GM19438 (cell line): ENCODE measurements around the gene TRIM7.
A peak's percentile ranks its signal among the peaks of the same experiment; 100 is the strongest.
"Not testable (repeated sequence)": the region's sequence is repeated elsewhere in the genome, so short reads cannot be mapped to it uniquely, and the experiment has no call there.

ENCODE experiments used
- ATAC-seq: cut with Tn5 transposase; IDR thresholded peaks from one replicate; pipeline ENCODE4 v1.9.1; 2021; ENCODE audit warnings: low read depth; ENCODE audit not compliant: unreplicated experiment

TRIM7 gene

DNA sequence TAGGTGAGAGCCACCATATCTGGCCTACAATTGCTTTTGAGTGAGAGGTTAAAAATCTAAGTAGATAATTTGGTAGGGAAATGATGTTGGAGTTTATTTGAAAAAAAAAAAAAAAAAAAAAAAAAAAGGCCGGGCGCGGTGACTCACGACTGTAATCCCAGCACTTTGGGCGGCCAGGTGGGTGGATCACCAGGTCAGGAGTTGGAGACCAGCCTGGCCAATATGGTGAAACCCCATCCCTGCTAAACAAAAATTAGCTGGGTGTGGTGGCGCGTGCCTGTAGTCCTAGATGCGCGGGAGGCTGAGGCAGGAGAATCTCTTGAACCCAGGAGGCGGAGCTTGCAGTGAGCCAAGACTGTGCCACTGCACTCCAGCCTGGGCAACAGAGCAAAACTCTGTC is 9.3 kb upstream of the TRIM7 start:
- not testable (repeated sequence) for ATAC-seq

GRCh38 chr5:181212934-181213333 is 7.9 kb upstream of the TRIM7 start:
- ATAC-seq: no peak

DNA sequence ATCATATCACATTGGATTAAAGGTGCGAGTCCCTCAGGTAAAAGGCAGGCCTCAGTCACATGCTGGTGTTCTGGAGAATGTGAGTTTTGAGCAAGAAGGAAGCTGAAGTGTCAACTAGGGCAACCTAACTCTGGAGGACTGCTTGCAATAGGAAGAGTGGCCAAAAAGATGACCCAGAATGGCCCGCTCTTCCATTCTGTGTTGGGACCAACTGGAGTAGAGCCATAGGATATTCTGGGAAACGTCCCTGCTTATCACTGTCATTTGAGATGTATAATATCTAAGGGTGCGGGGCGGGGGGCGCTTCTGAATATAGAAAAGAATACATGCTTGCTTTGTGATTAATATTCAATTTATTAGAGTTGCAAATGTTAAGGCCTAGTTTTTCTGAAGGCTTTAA is 7.1 kb upstream of the TRIM7 start:
- ATAC-seq: no peak

DNA sequence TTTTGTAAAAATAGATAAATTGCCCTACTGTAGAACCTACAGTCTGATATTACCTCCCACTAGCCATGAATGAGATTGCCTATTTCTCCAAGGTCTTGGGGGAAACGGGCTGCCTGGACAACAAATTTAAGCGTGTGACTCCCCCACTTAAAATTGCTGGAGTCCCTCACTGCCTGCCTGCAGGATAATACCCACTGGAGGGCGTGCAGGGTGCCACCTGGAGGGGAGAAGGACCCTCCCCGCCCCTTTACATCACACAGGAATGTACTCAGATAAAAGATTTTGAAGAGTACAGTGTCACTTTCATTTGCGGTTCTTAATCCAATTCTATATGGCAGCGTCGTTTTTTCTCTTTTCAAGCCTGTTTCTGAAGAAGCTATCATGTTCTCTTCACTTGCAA is 6.2 kb upstream of the TRIM7 start:
- ATAC-seq: no peak

- ATAC-seq: not testable (repeated sequence)
Observed at GRCh38 chr5:181210698-181211097, 5.7 kb upstream of the TRIM7 start.

DNA sequence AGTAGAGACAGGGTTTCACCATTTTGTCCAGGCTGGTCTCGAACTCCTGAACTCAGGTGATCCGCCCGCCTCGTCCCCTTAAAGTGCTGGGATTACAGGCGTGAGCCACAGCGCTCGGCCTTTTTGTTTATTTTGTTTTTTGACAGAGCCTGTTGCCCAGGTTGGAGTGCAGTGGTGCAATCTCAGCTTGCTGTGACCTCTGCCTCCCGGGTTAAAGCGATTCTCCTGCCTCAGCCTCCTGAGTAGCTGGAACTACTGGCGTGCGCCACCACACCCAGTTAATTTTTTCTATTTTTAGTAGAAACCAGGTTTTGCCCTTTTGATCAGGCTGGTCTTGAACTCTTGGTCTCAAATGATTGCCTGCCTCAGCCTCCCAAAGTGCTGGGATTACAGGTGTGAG is 5.2 kb upstream of the TRIM7 start:
- not testable (repeated sequence) for ATAC-seq

DNA sequence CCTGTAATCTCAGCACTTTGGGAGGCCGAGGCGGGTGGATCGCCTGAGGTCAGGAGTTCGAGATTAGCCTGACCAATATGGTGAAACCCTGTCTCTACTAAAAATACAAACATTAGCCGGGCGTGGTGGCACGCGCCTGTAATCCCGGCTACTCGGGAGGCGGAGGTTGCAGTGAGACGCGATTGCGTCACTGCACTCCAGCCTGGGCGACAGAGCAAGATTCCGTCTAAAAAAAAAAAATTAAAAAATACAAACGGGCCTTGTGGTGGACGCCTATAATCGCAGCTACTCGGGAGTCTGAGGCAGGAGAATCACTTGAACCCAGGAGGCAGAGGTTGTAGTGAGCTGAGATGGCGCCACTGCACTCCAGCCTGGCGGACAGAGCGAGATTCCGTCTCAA is 4.0 kb upstream of the TRIM7 start:
- not testable (repeated sequence) for ATAC-seq

- no peak for ATAC-seq
Observed at GRCh38 chr5:181207960-181208253, 2.9 kb upstream of the TRIM7 start.

DNA sequence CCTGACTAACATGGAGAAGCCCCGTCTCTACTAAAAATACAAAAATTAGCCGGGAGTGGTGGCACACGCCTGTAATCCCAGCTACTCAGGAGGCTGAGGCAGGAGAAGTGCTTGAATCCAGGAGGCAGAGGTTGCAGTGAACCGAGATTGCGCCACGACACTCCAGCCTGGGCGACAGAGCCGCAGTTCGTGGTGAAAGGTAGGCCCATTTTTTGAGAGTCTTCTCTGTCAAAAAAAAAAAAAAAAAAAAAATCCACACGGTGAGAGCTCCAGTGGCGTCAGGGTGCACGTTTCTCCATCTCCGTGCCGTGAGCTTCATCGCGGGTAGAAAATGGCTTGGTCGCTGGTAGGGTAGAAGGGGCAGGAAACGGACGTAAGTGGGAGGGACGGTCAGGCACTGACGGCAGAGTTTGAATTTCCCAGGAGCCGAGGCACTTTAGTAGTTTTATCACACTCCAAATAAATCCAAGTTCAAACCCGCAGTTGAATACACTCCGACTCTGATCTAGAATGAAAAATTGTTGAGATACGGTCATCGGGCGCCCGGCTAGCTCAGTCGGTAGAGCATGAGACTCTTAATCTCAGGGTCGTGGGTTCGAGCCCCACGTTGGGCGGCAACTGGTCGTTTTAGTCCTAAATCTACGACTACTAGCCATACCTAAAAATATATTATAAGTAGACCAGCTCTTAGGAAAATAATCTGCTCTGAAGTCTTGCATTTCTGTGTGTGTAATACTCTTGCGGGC is 2.4 kb upstream of the TRIM7 start:
- peak; percentile 27 for ATAC-seq

- no peak for ATAC-seq
Observed at GRCh38 chr5:181205761-181206649, 1.0 kb upstream of the TRIM7 start.

DNA sequence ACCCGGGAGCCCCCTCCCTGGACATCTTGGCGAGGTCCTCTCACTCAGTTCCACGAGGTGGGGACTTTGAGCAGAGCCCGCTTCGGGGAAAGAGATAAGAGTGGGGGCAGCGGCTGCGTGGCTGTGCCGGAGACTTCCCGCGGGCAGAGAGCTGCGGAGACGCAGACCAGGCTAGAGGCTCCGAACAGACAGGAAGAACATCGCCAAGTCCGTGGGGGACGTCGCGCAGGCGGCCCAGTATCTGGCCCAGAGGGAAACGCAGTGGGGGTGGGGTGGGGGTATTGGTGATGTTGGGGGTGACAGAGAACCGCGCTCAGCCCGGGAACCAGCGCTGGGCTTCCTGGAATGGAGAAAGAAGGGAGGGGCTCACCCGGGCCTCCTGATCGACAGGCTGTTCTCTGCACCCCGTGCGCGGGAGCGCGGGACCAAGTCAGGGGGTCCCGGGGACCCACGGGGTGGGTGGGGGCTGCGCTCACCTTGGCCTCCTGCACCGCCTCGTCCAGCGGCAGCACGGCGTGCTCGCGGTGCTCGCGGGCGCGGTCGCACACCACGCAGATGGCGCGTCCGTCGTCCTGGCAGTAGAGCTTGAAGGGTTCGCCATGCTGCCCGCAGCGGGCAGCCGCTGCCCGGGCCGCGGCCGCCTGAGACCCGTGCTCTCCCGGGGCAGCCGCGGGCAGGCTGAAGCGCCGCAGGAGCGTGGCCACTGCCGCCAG is 727 bp downstream of the TRIM7 start:
- ATAC-seq: no peak

GRCh38 chr5:181203777-181204112 is 1.3 kb downstream of the TRIM7 start:
- ATAC-seq: no peak

DNA sequence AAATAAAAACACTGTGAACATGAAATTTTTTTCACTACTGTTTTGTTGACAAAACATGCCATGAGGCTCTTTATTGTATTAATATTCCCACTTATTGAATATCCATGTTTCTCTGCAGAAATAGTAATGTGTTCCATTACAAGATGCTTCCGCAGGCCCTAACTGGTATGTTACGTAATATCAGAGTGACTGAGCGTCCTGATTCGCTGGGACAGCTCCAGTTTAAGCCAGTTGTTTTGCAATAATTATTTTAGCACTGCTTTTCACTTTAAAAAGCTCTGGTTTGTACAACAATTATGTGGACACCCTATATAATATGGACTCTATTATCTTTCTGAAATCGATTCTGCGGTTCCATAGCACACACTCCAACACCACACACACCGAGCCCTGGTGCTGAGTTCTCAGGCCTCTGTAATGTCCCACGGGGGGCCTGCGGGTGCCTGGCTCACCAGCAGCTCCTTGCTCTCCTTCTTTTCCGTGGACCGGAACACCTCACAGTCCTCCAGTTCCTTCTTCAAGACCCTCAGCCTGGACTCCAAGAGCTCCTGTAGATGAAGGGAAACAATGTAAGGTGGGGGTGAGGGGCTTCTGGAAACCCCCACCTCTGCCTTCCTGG is 1.8 kb downstream of the TRIM7 start:
- ATAC-seq: no peak

GRCh38 chr5:181200816-181201215 is 4.2 kb downstream of the TRIM7 start:
- no peak for ATAC-seq

GRCh38 chr5:181199881-181200638 is 4.9 kb downstream of the TRIM7 start:
- no peak for ATAC-seq

DNA sequence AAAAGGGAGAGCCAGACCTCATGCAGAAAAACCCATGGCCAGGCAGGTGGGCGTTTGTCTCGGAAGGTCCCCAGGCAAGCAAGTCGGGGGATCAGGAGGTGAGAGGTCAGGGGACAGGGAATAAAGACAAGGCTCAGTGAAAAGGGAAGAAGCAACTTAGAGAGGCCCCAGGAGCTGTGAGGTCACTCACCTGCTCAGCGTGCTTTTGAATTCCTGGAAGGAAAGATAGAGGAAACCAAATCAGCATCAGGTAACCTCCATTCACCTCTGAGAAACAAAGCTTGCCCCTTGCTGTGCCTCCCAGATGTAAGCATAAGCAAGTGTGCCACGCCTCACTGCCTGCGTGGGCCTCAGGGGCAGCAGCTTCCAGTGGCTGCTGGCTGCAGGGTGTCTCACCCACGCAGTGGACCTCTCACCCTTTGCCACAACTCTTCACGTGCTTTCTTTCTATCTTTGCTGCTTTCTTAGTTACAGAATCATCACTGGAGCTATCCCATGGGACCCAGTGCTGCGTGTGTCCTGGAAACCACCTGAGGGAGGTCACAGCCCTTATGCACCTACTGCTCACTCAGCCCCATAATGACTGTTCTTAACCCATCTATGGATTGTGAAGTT is 6.0 kb downstream of the TRIM7 start:
- ATAC-seq: peak; percentile 49

DNA sequence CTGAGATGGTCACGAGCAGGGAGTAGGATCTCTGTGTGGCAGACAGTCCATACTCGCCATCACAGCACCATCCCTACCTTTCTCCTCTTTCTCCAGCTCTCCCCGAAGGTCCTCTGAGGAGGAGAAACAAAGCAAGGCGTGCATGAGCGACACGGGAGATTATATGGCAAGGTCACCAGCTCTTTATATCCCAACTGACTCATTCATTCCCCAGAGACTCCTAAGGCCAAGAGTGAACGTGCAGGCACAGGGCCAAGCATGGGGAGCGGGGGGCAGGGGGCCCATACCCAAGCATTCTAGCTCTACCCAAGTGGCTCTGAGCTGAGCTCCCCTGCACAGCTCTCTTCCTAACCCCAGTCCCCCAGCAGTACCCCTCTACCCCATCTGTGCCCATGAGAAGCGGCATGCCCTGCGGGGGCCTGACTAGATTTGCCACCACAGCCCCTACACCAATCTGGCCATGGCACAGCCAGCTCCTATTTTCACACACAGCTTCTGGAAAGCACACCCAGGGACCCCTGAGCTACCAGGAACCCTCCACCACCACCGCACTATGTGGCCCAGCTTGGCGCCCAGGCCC is 6.8 kb downstream of the TRIM7 start:
- ATAC-seq: no peak

GRCh38 chr5:181197326-181197951 is 7.6 kb downstream of the TRIM7 start:
- no peak for ATAC-seq

DNA sequence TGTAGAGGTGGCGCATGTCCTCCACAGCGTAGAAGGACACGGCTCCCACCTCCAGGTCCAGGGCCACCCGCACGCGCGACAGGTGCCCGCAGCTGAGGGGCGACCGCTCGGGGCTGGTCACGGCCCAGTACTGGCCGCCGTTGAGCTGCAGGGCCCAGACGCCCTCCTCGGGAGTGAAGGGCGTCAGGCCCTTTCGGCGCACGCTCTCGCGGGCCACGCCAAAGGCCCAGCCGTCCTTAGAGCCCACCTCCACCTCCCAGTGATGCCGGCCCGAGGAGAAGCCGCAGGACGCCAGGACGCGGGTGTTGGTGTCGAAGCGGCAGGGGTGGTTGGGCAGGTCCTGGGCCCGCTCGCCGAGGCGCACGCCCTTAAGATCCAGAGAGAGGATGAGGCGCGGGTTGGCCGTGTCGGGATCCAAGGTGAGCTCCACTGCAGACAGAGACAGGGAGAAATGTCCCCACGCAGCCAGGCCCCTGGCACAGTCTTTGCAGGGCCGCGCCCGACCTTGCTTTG is 9.7 kb downstream of the TRIM7 start:
- ATAC-seq: no peak
